OCI-M2 (cell line): Measurements from ENCODE around the gene C1orf94.
"Not testable (repeated sequence)": the region's sequence is repeated elsewhere in the genome, so short reads cannot be mapped to it uniquely, and the experiment has no call there.

Experiments used
- DNase-seq: peaks from one replicate; lab custom pipeline; 2025; ENCODE audit not compliant: unreplicated experiment; lab: John Stamatoyannopoulos, UW

The C1orf94 gene

DNA sequence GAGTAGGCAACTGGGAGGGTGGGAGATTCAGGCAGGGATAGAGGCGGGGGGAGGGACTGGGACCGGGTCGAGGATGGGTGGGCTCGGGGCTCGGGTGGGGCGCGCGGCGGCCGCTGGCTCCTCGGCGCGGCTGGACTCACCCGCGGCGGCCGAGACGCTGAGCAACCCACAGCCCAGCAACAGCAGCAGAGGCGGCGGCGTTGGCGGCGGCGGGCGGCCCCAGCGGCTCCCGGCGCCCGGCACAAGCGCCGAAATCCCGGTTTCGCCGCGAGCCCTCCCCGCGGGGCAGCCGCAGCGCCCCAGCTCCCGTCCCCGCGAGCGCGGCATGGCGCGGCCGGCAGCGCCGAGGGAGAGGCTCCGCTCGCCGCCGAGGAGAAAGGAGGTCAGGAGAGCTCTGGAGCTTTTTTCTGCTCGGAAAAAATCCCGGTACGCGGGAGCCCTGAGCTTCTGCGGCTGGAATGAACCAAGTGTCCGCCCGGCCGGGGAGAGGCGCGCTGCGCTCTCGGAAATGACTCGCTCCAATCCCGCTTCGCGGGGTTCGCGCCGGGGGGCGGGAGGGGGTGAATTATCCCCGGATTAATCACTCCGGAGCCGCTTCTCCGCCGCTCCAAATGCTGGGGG, 11.8 kb upstream of the C1orf94 start, which contains the start of gene CSMD2:
CSMD2 (minus strand) TSS at position 460 of the 621 bp plus-strand sequence; CDS start at position 327, 133 bp downstream.
- DNase-seq: no peak

- no peak for DNase-seq
These were observed 11.2 kb upstream of the C1orf94 start for GRCh38 chr1:34165422-34165921.

DNA sequence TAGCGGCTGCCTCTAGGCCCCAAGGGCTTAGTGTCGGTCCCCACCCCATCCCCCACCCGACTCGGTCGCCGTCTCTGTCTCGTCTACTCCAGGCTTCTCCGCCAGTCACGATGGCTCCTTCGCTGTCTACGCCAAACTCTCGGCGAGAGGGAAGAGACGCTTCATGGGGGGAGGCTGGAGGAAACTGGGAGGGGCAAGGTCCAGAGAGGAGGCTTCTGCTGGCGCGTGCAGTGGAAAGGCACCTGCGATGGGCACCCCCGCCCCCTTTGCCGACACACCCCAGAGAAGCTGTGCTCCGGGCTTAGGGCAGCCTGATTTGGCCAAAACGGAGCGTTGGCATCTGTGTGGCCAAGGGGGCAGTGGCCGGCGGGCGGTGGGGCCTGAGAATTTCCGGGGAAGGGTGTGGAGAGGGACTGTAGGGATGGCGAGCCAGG, 10.5 kb upstream of the C1orf94 start:
- DNase-seq: no peak

DNA sequence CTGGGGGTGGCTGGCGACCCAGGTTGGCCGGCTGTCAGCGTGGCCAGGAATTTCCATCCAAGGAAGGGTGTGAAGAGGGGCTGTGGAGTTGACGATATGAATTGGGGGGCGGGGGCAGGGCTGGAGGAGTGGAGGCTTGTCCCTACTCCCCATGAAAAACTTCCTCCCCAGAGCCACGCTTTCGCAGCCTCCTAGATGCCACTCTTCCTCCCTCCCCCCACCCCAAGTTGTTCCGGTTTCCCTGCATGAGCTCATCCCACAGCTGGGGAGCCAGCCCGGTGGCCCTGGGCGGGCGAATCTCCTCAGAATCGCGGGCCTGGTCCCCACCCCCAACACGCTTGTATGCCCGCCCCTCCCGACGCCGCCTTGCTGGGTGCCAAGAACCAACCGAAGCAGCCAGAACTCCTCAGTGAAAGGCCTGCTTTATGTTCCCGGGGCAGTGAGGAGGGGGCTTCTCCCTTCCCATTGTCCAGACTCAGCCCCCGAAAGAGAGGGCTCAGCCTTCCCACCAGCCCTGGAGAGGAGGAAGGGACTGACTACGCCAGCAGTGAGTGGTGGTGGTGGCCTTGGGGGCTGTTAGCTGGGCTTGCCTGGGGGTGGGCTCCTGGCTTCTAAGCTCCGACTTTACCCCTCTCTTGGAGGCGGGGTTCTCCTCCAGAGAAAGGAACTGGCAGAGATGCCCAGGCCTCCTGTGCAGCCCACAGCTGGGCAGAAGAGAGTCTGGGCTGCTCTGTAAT, 9.9 kb upstream of the C1orf94 start:
- DNase-seq: no peak

DNA sequence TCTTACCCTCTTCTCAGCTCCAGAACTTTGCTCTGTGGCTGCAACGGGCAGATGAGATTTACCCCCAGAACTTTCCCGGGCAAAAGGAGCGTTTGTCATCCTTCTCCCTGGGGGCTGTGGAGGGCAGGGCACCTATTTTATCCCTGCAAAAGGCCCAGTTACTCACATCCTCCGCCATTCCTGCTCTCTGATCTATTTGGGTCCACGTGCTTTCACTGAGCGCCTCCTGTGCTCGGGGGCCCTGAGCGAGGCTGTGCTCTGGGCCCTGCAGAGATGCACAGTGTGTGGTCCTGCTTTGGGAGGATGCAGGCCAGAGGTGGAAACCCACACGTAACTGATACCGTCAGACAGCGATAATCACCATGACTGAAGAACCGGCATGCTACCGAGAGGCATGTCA, 9.3 kb upstream of the C1orf94 start:
- no peak for DNase-seq

- no peak for DNase-seq
These were observed 963 bp upstream of the C1orf94 start for GRCh38 chr1:34175744-34176143.

DNA sequence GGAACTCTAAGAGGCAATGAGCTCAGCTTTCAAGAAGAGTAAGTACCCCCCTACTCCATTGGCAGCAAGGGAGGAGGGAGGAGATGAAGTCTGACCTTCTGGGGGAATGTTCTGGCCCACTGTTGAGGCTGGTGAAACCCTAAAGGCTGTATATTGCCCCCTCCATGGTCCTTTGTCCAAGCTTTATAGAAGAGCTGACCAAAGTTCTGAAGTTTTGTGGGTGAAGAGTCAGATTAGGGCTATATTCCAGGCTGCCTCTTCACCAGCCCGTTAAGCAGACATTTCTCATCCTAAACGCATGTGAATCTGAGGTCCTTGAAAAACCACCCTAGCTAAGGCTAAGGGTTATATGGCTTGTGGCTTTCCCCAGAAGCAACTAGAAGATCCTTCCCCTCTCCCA, 1.4 kb downstream of the C1orf94 start:
- no peak for DNase-seq

DNA sequence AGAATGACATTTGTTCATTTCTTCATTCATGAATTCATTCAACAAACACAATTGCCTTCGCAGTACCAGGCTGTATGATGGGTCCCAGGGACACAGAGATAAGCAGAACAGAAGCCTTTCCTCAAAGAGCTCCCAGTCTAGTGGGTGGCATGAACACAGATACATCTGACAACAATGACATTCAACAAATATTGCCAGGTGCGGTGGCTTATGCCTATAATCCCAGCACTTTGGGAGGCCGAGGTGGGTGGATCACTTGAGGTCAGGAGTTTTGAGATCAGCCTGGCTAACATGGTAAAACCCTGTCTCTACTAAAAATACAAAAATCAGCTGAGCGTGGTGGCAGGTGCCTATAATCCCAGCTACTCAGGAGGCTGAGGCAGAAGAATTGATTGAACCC, 6.7 kb downstream of the C1orf94 start:
- not testable (repeated sequence) for DNase-seq

DNA sequence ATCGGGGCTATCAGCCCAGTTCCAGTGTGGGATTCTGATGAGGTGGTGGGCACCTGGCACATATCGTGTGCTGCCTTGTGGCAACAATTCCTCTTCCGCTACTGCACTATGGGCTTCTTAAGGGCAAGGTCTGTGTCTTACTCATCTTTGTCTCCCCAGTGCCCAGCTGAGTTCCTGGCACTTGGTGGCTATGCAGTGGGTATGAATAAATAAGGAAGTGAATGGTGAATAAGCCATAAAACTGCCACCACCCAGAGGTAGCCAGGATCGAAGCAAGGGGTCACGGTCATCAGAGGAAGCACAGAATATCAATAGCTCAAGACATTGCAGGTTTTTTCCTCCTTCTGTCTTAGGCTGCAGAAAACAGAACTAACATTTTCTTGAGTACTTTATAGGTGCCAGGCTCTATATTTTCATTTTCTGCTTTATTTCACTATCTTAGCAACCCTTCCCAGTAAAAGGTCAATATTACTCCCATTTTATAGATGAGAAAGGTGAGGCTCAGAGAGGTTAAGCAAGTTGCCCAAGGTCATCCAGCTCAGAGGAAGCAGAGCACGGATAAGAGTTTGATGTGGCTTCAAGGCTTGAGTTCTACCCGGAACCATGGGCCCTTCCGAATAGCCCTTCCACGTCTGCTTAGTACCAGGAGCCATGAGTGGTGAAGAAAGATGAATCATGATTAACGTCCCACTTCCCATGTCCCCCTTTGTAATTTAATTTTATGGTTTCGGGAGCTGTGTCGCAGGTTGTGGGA, 10.2 kb downstream of the C1orf94 start:
- DNase-seq: no peak

- DNase-seq: no peak
These were observed 11.7 kb downstream of the C1orf94 start for GRCh38 chr1:34188418-34188817.

- DNase-seq: no peak
These were observed 12.3 kb downstream of the C1orf94 start for GRCh38 chr1:34188985-34189384.

GRCh38 chr1:34190692-34191091, 14.0 kb downstream of the C1orf94 start:
- DNase-seq: no peak

DNA sequence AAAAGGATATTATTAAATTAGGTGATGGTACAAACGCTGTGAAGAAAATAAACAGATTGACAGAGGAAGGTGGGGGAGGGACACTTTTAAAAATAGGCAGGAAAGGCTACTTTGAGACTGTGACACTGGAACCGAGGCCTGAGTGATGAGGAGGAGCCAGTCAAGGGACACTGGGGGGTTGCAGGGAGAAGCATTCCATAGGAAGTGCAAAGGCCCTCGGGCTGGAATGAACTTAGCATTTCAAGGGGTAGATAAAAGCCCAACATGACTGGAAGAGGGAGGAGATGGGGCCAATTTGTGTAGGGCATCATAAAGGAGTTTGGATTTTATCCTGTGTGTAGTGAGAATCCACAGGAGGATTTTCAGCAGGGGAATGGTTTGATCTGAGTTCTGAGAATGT, 15.9 kb downstream of the C1orf94 start:
- DNase-seq: no peak

- DNase-seq: no peak
These were observed 23.2 kb downstream of the C1orf94 start for GRCh38 chr1:34199927-34200326.

DNA sequence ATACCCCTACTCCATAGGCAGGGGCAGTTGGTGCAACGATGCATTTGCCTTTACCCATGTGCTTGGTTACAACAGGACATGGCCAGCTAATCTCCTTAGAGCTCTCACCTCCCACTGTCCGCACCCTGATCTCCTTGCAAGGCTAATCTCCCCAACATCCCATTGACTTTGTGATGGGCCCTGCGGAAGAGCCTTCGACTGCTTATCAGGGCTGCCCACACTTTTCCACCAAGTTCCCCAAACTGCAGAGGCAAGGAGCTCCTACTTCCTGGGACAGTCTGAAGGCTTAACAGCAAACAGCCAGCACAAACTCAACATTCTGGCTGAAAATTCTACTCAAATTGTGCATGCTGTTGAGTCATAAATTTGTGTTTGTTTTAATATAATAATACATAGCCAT, 36.0 kb downstream of the C1orf94 start:
- DNase-seq: no peak

DNA sequence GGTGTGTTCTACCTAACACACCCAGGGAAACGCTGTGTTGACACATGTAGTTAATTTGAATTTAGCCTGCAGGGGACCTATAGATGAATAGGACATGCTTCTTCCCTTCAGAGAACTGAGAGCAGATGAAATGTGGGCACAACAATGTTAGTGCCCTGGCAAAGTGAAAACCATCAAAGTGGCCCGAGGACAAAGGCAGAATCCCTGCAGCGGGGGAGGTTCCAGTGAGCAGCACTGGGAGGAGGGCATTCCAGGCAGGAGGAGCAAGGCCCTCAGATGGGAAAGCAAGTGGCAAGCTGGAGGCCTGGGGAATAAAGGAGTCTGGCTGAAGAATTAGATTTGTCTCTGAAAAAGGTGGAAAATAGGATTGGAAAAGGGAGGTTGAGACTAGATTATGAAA, 37.2 kb downstream of the C1orf94 start:
- no peak for DNase-seq

GRCh38 chr1:34231441-34231840, 54.7 kb downstream of the C1orf94 start:
- no peak for DNase-seq

GRCh38 chr1:34235594-34235993, 58.9 kb downstream of the C1orf94 start:
- DNase-seq: no peak

GRCh38 chr1:34236089-34236488, 59.4 kb downstream of the C1orf94 start:
- DNase-seq: no peak

- no peak for DNase-seq
These were observed 60.6 kb downstream of the C1orf94 start for GRCh38 chr1:34237151-34237815.

- DNase-seq: no peak
These were observed 69.3 kb downstream of the C1orf94 start for GRCh38 chr1:34245967-34246366.
